Glomerular visceral epithelial cell (primary cell): ENCODE data around the gene GNB4.

ENCODE experiments used
- DNase-seq: peaks from one replicate; pipeline ENCODE4 v3.0.0-alpha.2; 2016; ENCODE audit errors: extremely low spot score

Gene GNB4

DNA sequence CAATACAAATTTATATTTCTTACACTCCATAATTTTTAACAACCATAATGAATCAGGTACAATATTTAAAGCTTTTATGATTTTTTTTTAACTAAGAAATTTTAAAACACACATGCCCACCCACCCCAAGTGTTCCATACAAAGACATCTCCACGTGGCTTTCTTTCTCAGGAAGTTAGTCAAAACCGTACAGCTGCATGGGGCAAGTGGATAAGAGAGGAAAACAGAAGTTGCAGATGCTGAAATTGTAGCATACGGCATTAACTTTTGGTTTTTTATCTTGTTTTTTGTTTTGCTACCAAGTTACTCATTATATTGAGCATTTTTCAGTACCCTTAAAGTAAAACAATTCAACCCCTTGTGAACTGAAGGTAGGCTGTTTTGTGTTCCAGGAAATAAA, 14.8 kb downstream of the GNB4 start:
- DNase-seq = no peak

- DNase-seq = no peak
Measured at GRCh38 chr3:179432451-179432850, 18.8 kb downstream of the GNB4 start.

GRCh38 chr3:179432021-179432420, 19.2 kb downstream of the GNB4 start:
- DNase-seq = no peak

DNA sequence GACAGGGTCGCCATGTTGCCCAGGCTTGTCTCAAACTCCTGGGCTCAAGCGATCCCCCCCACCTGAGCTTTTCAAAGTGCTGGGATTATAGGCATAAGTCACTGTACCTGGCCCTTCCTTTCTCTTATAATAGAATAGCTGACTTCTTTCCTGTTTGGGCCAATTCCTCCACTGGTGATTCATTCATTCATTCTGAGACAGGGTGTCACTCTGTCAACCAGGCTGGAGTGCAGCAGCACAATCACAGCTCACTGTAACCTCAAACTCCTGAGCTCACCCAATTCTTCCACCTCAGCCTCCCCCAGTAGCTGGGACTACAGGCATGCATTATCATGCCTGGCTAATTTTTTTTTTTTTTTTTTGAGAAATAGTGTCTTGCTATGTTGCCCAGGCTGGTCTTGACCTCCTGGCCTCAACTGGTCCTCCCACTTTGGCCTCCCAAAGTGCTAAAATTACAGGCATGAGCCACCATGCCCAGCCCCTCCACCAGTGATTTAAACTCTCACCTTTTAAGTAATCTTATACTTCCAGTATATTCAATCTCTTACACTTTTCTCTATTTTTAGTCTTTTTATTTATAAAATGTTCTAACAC, 20.9 kb downstream of the GNB4 start:
- DNase-seq = no peak

DNA sequence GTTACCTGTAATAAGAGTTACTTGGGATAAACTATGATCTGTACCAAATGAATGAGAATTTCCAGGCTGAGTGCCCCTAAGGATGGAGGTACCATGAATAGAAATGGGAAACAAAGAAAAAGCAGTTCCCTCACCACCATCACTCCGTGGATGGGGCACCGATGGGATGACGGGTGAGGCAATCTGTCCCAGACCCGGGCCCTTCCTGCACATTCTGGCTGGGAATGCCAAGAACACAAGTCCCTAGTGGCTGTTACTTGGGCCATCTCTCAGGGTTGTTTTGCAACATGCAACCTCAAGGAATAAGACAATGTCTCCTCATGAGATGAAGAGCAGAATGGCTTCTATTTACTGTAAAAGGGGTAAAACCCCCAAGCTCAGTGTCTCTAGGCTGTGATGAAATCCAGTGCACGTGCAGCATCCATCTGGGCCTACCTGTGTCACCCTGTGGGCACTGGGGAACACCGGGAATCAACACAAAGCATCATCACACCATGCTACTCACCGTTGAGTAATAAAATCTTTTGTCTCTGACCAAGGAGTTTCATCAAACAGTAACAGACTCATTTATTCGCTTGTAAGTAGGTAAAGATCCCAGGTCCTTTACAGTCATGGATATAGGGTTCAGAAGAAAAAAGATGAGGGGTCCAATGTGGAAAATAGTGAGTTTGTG, 22.3 kb downstream of the GNB4 start:
- no peak for DNase-seq

GRCh38 chr3:179425075-179425474, 26.2 kb downstream of the GNB4 start:
- no peak for DNase-seq

- peak; percentile 7 for DNase-seq
Measured at GRCh38 chr3:179421500-179421899, 29.8 kb downstream of the GNB4 start.

GRCh38 chr3:179418610-179419009, 32.7 kb downstream of the GNB4 start:
- no peak for DNase-seq

- no peak for DNase-seq
Measured at GRCh38 chr3:179416681-179417080, 34.6 kb downstream of the GNB4 start.

DNA sequence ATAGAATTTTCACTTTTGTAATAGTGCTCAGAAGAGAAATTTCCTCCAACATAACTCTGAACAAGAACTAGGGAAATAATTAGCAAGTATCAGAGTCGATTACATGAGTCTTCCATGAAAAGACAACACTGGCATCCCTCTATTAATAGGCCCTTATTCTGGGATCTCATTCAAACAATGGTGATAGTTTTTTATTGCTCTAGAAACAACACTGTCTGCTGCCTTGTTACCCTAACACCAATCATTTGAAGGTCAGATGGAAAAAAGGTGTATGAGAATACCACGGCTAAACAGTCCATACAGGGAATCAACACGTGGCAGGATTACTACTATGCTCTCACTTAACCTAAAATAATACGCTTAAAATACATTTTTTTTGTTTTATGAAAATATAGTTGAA, 35.9 kb downstream of the GNB4 start:
- DNase-seq = no peak

DNA sequence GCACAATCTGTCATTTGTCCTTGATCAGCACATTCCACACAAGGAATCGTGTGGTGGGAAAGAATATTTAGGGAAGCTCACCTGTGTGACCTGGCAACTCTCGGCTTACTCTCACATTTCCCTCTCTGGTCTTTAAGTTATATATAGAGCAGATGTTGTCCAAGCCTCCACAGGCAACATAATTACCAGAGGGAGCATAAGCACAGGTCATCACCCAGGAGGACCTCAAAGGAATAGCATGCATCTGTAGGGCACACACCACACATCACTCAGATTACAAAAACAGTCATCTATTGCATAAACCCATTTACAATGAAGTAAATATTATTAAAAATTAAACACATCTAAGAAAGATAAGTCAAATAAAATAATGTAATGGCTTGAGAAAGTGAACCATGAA, 36.5 kb downstream of the GNB4 start:
- no peak for DNase-seq

DNA sequence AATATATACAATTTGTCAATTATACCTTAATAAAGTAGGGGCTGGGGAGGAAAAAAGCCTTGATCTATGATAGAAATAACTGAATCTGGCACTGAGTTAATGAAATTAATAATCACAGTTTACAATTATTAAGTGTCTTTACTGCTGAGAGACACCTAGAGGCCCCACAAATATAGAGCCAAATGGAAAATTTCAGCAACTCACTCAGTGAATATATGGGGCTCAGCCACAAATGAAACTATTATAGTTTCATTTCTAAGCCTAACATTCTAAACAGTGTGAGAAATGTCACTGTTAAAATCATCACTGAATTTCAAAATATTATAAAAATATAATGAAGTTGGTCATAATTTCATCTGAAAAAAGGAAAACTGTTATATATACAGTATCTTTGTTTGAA, 40.3 kb downstream of the GNB4 start:
- no peak for DNase-seq

- DNase-seq = no peak
Measured at GRCh38 chr3:179410331-179410730, 40.9 kb downstream of the GNB4 start.

DNA sequence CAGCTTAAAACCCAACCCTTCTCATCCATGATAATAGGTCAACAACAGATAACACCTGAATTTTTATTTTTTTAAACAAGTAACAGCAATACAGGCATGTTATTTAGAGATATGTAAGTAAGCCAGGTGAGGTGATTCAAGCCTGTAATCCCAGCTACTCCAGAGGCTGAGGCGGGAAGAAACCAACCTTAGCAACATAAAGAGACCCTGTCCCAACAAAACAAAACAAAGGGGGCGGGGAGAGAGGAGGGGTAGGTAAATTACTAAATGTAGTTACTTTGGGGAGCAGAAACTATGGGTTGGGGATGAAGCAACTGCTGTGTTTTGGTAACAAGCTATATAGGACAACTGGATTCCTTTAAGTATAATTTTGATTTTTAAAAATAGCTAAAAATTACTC, 47.0 kb downstream of the GNB4 start:
- no peak for DNase-seq

DNA sequence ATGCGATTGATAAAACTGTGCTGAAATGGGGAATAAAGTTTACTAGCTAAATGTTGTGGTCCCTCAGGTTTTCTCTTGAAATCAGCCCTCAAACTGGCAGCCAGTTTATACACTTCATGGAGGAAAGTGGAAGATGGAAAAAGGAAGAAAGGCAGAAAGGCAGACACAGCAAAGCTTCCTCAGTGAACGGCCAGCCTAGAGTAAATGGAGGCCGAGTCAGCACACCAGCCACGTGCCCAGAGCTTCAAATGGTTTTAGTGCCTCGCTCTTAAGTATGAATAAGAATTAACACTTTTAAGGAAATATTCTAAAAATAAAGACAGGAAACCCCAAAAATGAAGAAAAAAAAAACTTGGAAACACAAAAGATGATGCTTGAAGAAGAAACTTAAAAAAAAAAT, 48.3 kb downstream of the GNB4 start:
- DNase-seq = no peak

GRCh38 chr3:179401561-179401960, 49.7 kb downstream of the GNB4 start:
- DNase-seq = no peak

DNA sequence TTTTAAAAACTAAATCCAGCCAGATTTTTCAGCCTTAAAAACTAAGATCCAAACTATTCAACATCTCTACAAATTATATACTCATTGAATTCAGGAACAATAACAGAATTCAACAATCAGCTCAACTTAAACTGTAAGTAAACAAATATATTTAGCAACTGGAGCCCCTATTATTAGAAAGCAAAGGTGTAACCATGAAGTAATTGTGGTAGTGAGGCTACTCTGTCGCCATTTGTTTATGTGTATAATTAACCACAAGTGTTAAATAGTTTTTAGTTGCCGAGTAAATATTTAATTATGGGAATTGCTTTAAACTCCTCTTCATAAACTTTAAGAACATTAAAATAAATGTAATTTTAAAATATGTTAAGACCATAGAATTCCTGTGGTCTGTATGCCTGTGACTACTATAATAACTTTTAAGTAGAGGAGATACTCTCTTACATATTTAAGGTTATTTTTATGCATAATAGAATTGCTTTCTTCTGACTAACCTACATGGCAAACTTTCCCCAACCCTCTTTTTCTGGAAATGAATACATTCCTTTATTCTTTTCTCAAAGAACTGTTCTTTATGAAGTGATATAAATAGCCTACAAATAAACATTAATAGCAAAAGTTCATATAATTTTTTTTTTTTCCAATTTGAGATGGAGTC, 52.6 kb downstream of the GNB4 start:
- no peak for DNase-seq

GRCh38 chr3:179391906-179392305, 59.4 kb downstream of the GNB4 start:
- DNase-seq = no peak

GRCh38 chr3:179376474-179376873, 74.8 kb downstream of the GNB4 start:
- no peak for DNase-seq

DNA sequence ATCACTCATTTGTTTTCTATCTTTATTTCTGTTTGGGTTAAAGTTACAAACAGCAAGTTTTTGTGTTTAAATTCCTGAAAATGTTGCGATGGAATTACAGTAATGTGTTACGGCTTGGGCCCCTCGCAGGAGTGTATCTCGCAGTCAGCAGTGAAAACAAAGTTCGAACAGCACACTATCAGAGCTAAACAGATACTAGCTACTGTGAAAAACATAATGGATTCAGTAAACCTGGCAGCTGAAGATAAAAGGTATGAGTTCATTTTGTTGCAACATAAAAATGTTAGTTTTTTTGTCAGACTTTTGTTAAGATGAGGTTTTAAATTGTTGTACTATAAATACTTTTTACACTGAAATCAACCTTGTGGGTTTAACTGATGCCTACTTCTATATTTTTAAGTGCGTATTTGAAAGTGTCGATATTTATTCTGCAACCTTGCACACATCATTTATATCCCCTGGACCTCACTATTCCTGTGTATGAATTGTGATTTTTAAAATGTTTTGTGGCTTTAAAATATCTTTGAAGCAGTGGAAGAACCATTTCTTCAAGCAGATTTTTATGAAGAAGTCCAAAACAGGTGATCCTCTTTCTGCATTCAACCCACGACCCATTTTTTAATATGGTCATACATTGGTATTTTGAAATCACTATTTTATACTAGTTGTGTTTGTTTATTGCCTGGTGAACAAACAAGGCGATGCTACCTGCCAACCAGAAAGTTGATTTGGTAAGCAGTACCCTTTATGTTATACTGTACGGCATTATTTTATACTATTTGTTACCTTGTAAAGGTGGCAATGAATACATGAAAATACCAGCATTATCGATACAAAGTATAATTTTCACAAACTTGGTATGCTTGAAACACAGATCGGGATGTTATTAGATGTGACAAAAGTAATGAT, 75.9 kb downstream of the GNB4 start:
- DNase-seq = no peak

- no peak for DNase-seq
Measured at GRCh38 chr3:179373938-179374337, 77.3 kb downstream of the GNB4 start.

GRCh38 chr3:179369621-179370020, 81.6 kb downstream of the GNB4 start:
- no peak for DNase-seq
